A549 (cell line): ENCODE results near the gene TMSB15B.

Experiments used
- CHD4 ChIP-seq: fragments of 200-600 bp; sonication (generic); IDR thresholded peaks from 2 replicates; pipeline ENCODE4 v1.6.1; 2016; ENCODE audit warnings: antibody characterized with exemption, mild to moderate bottlenecking, borderline replicate concordance
- CTCF ChIP-seq: fragments of >200 bp; sonication (Bioruptor Twin); formaldehyde crosslinking; IDR thresholded peaks from 3 replicates; pipeline ENCODE4 v1.5.1; 2016
- ELK1 ChIP-seq: fragments of 150-350 bp; IDR thresholded peaks from 2 replicates; pipeline ENCODE4 v1.6.1; 2014; ENCODE audit warnings: low read depth, mild to moderate bottlenecking, low read length
- EP300 ChIP-seq, 2 experiments: fragments of >200 bp; sonication (Bioruptor Twin); formaldehyde crosslinking; IDR thresholded peaks; 2 replicates in 1 of 2; 3 replicates in 1 of 2; pipeline ENCODE4 v1.6.1; 2016 to 2017

GRCh38 chrX:103927633-103928032, 34.8 kb upstream of the TMSB15B start:
- TF ChIP-seq CTCF (no peak), CHD4 (no peak), ELK1 (no peak), EP300 (IDR thresholded peaks at IDR 0.05) (no peak)
